ENCODE measurements around the gene RUFY3.

The RUFY3 gene

GRCh38 chr4:70778888-70779422 is 57.2 kb downstream of the RUFY3 start:
- TF ChIP-seq L3MBTL2 (conservative IDR thresholded peaks at IDR 0.05) (no peak), PKNOX1 (IDR thresholded peaks at IDR 0.05) (peak; percentile 70)
- POLR2A ChIA-PET = interaction anchor here (1.0 kb wide), 1 partner anchor 74 kb away, joined by 3 read pairs; no protein-coding TSS in a partner anchor
- CTCF ChIA-PET = no interaction called here
- peak; percentile 29 for DNase-seq (ENCODE audit: extremely low spot score)

- POLR2A ChIA-PET = no interaction called here
- CTCF ChIA-PET = no interaction called here
Observed at GRCh38 chr4:70783096-70783495, 61.3 kb downstream of the RUFY3 start.

GRCh38 chr4:70787496-70787895 is 65.7 kb downstream of the RUFY3 start:
- no peak for DNase-seq (ENCODE audit: extremely low spot score)
- ChIA-PET CTCF (no interaction called here), POLR2A (no interaction called here)
- no peak for TF ChIP-seq LEF1 (IDR thresholded peaks at IDR 0.05; ENCODE audit: borderline replicate concordance)
- no peak for TF ChIP-seq PKNOX1 (IDR thresholded peaks at IDR 0.05)
- no peak for TF ChIP-seq FOXA1 (IDR thresholded peaks at IDR 0.05)
- no peak for TF ChIP-seq L3MBTL2 (conservative IDR thresholded peaks at IDR 0.05)
- TF ChIP-seq ARNT (IDR thresholded peaks at IDR 0.05) = no peak
- no peak for TF ChIP-seq TARDBP (IDR thresholded peaks at IDR 0.05)
- no peak for TF ChIP-seq FOXM1 (IDR thresholded peaks at IDR 0.05; ENCODE audit: borderline replicate concordance)
- TF ChIP-seq NFRKB (IDR thresholded peaks at IDR 0.05) = no peak
- no peak for TF ChIP-seq HDGF (IDR thresholded peaks at IDR 0.05; ENCODE audit: borderline replicate concordance)
- no peak for TF ChIP-seq SUZ12 (IDR thresholded peaks at IDR 0.05)
- TF ChIP-seq CTBP1 (IDR thresholded peaks at IDR 0.05; ENCODE audit: borderline replicate concordance) = no peak

More at GRCh38 chr4:70783096-70783495, 61.3 kb downstream of the RUFY3 start:
- no peak for DNase-seq (ENCODE audit: extremely low spot score)
- TF ChIP-seq FOXA1 (IDR thresholded peaks at IDR 0.05) (no peak), ARNT (IDR thresholded peaks at IDR 0.05) (no peak)

- ChIA-PET CTCF (no interaction called here), POLR2A (no interaction called here)
- no peak for DNase-seq (ENCODE audit: extremely low spot score)
- TF ChIP-seq PKNOX1 (IDR thresholded peaks at IDR 0.05) = no peak
- no peak for TF ChIP-seq TARDBP (IDR thresholded peaks at IDR 0.05)
- TF ChIP-seq LEF1 (IDR thresholded peaks at IDR 0.05; ENCODE audit: borderline replicate concordance) = no peak
- TF ChIP-seq ARNT (IDR thresholded peaks at IDR 0.05) = no peak
- TF ChIP-seq HDGF (IDR thresholded peaks at IDR 0.05; ENCODE audit: borderline replicate concordance) = no peak
- TF ChIP-seq BHLHE40 (IDR thresholded peaks at IDR 0.05; ENCODE audit: borderline replicate concordance) = no peak
- no peak for TF ChIP-seq SP1 (IDR thresholded peaks at IDR 0.05)
- TF ChIP-seq L3MBTL2 (conservative IDR thresholded peaks at IDR 0.05) = no peak
- no peak for TF ChIP-seq SUZ12 (IDR thresholded peaks at IDR 0.05)
- TF ChIP-seq NFRKB (IDR thresholded peaks at IDR 0.05) = no peak
- TF ChIP-seq FOXM1 (IDR thresholded peaks at IDR 0.05; ENCODE audit: borderline replicate concordance) = no peak
- TF ChIP-seq ELF4 (IDR thresholded peaks at IDR 0.05) = no peak
- no peak for TF ChIP-seq FOXK2 (IDR thresholded peaks at IDR 0.05)
- no peak for TF ChIP-seq FOXA1 (IDR thresholded peaks at IDR 0.05)
- no peak for TF ChIP-seq CTBP1 (IDR thresholded peaks at IDR 0.05; ENCODE audit: borderline replicate concordance)
- no peak for TF ChIP-seq ZNF384 (IDR thresholded peaks at IDR 0.05)
Observed at GRCh38 chr4:70788733-70789132, 67.0 kb downstream of the RUFY3 start.

- no peak for DNase-seq (ENCODE audit: extremely low spot score)
- CTCF ChIA-PET = no interaction called here
- no peak for TF ChIP-seq ARNT (IDR thresholded peaks at IDR 0.05)
- TF ChIP-seq ELF4 (IDR thresholded peaks at IDR 0.05) = no peak
- no peak for TF ChIP-seq LEF1 (IDR thresholded peaks at IDR 0.05; ENCODE audit: borderline replicate concordance)
- no peak for TF ChIP-seq TARDBP (IDR thresholded peaks at IDR 0.05)
- no peak for TF ChIP-seq PKNOX1 (IDR thresholded peaks at IDR 0.05)
- no peak for TF ChIP-seq CTBP1 (IDR thresholded peaks at IDR 0.05; ENCODE audit: borderline replicate concordance)
- no peak for TF ChIP-seq NFRKB (IDR thresholded peaks at IDR 0.05)
- TF ChIP-seq SP1 (IDR thresholded peaks at IDR 0.05) = no peak
- POLR2A ChIA-PET = no interaction called here
Observed at GRCh38 chr4:70793626-70794025, 71.9 kb downstream of the RUFY3 start.

GRCh38 chr4:70801265-70801809 is 79.6 kb downstream of the RUFY3 start:
- TF ChIP-seq FOXK2 (IDR thresholded peaks at IDR 0.05) = no peak
- no peak for TF ChIP-seq ZNF384 (IDR thresholded peaks at IDR 0.05)
- TF ChIP-seq NFRKB (IDR thresholded peaks at IDR 0.05) = no peak
- TF ChIP-seq SP1 (IDR thresholded peaks at IDR 0.05) = no peak
- no peak for TF ChIP-seq FOXM1 (IDR thresholded peaks at IDR 0.05; ENCODE audit: borderline replicate concordance)
- TF ChIP-seq FOXA1 (IDR thresholded peaks at IDR 0.05) = no peak
- no peak for DNase-seq (ENCODE audit: extremely low spot score)
- POLR2A ChIA-PET = no interaction called here
- CTCF ChIA-PET = no interaction called here

Data from HEK293T (cell line).